COR-L47 (cell line): ENCODE results near the gene ANKAR.
"Not testable (repeated sequence)": the region's sequence is repeated elsewhere in the genome, so short reads cannot be mapped to it uniquely, and the experiment has no call there.

Experiments
- DNase-seq: peaks from one replicate; lab custom pipeline; 2025; lab: John Stamatoyannopoulos, UW

Gene ANKAR

GRCh38 chr2:189660803-189661147 lies 13.7 kb upstream of the ANKAR start:
- DNase-seq, result no peak

- peak; percentile 99 for DNase-seq
Observed at GRCh38 chr2:189661148-189661956, 13.1 kb upstream of the ANKAR start, which contains the start of gene ASNSD1. ASNSD1 (plus strand) TSS chr2:189661459; CDS start chr2:189666133, 4,674 bp downstream.

GRCh38 chr2:189661957-189662321 lies 12.5 kb upstream of the ANKAR start:
- DNase-seq, result no peak

- DNase-seq, result no peak
Observed at GRCh38 chr2:189662669-189663226, 11.7 kb upstream of the ANKAR start.

- DNase-seq, result not testable (repeated sequence)
Observed at GRCh38 chr2:189663319-189663718, 11.2 kb upstream of the ANKAR start.

- no peak for DNase-seq
Observed at GRCh38 chr2:189669913-189670312, 4.6 kb upstream of the ANKAR start.

GRCh38 chr2:189673661-189674373 lies 653 bp upstream of the ANKAR start:
- DNase-seq, result no peak

- no peak for DNase-seq
Observed at GRCh38 chr2:189676471-189676870, 2.0 kb downstream of the ANKAR start.

- no peak for DNase-seq
Observed at GRCh38 chr2:189679226-189679625, 4.8 kb downstream of the ANKAR start.

GRCh38 chr2:189681203-189681602 lies 6.7 kb downstream of the ANKAR start:
- DNase-seq, result no peak

- DNase-seq, result no peak
Observed at GRCh38 chr2:189681903-189682302, 7.4 kb downstream of the ANKAR start.

- no peak for DNase-seq
Observed at GRCh38 chr2:189683348-189683747, 8.9 kb downstream of the ANKAR start.

- DNase-seq, result no peak
Observed at GRCh38 chr2:189684811-189685210, 10.3 kb downstream of the ANKAR start.

GRCh38 chr2:189685540-189686229 lies 11.2 kb downstream of the ANKAR start:
- no peak for DNase-seq

- DNase-seq, result not testable (repeated sequence)
Observed at GRCh38 chr2:189687796-189688195, 13.3 kb downstream of the ANKAR start.

- no peak for DNase-seq
Observed at GRCh38 chr2:189696223-189696622, 21.8 kb downstream of the ANKAR start.

- DNase-seq, result no peak
Observed at GRCh38 chr2:189698020-189698887, 23.8 kb downstream of the ANKAR start.

- DNase-seq, result no peak
Observed at GRCh38 chr2:189700681-189701080, 26.2 kb downstream of the ANKAR start.

GRCh38 chr2:189702071-189702470 lies 27.6 kb downstream of the ANKAR start:
- no peak for DNase-seq

GRCh38 chr2:189709501-189710221 lies 35.2 kb downstream of the ANKAR start:
- no peak for DNase-seq

GRCh38 chr2:189717593-189717992 lies 43.1 kb downstream of the ANKAR start:
- not testable (repeated sequence) for DNase-seq
